Measurements from ENCODE around the gene MIA2. TPM values are rescaled to one million over a fixed set of nuclear protein-coding genes. Genes with fewer than 3 reads are reported as not detected.
"Not testable (repeated sequence)": the region's sequence is repeated elsewhere in the genome, so short reads cannot be mapped to it uniquely, and the experiment has no call there.

MIA2 gene
- total and polyA plus RNA-seq, 8 donors: 24.7 to 47.4 (median 34.4) TPM

GRCh38 chr14:39186941-39187525 lies 46.7 kb upstream of the MIA2 start:
- WGBS, 2 donors: 79 to 86% methylated on average over 4 of the region's 4 CpGs
- no peak for TF ChIP-seq CTCF (IDR thresholded peaks at IDR 0.05)
- no peaks in the 10 kb centered on the region for H3K4me1 ChIP-seq
- no peaks in the 10 kb centered on the region for H3K9me3 ChIP-seq
- FAIRE-seq (no peak), ATAC-seq (no peak), DNase-seq (no peak)
- H3K4me3 ChIP-seq: no peak overlapping the region
- no peaks in the 10 kb centered on the region for H3K27me3 ChIP-seq
- intact Hi-C loops (cut with DNase I): no loop called here
- H3K27ac ChIP-seq: no peak overlapping the region
- peaks cover 0 to 7% (median 0%) of the 10 kb centered on the region in 3 donors for H3K36me3 ChIP-seq

- Histone ChIP-seq H3K36me3 (no peaks in the 10 kb centered on the region), H3K4me1 (no peaks in the 10 kb centered on the region), H3K9me3 (no peaks in the 10 kb centered on the region), H3K4me3 (no peak overlapping the region), H3K27ac (no peak overlapping the region), H3K27me3 (no peaks in the 10 kb centered on the region)
- ATAC-seq (no peak), DNase-seq (no peak), FAIRE-seq (no peak)
- intact Hi-C loops (cut with DNase I): no loop called here
- no peak for TF ChIP-seq CTCF (IDR thresholded peaks at IDR 0.05)
- 71 to 85% methylated on average over 5 of the region's 5 CpGs for WGBS, 2 donors
Observed at GRCh38 chr14:39203659-39204606, 29.8 kb upstream of the MIA2 start.

- intact Hi-C loops (cut with DNase I); H3K36me3 ChIP-seq; DNase-seq; FAIRE-seq; H3K4me3 ChIP-seq; H3K27me3 ChIP-seq; H3K27ac ChIP-seq; ATAC-seq; H3K4me1 ChIP-seq; H3K9me3 ChIP-seq: not testable (repeated sequence)
- 74 to 78% methylated on average over 2 of the region's 2 CpGs for WGBS, 2 donors
Observed at GRCh38 chr14:39207430-39207829, 26.3 kb upstream of the MIA2 start.

- no peak overlapping the region for H3K27ac ChIP-seq
- H3K9me3 ChIP-seq: no peaks in the 10 kb centered on the region
- no peaks in the 10 kb centered on the region for H3K27me3 ChIP-seq
- no peaks in the 10 kb centered on the region for H3K4me1 ChIP-seq
- intact Hi-C loops (cut with DNase I): no loop called here
- WGBS, 2 donors: 80 to 88% methylated on average over 15 of the region's 15 CpGs
- TF ChIP-seq CTCF (IDR thresholded peaks at IDR 0.05): no peak
- H3K4me3 ChIP-seq: no peak overlapping the region
- ATAC-seq (no peak), DNase-seq (no peak), FAIRE-seq (no peak)
- no peaks in the 10 kb centered on the region for H3K36me3 ChIP-seq
Observed at GRCh38 chr14:39211109-39211741, 22.5 kb upstream of the MIA2 start.

- H3K27ac ChIP-seq: no peak overlapping the region
- H3K4me1 ChIP-seq: no peaks in the 10 kb centered on the region
- no peaks in the 10 kb centered on the region for H3K27me3 ChIP-seq
- no peak for TF ChIP-seq CTCF (IDR thresholded peaks at IDR 0.05)
- H3K36me3 ChIP-seq: no peaks in the 10 kb centered on the region
- ATAC-seq: no peak
- no peak for FAIRE-seq
- no peak for DNase-seq
- no peak overlapping the region for H3K4me3 ChIP-seq
- intact Hi-C loops (cut with DNase I): no loop called here
- H3K9me3 ChIP-seq: no peaks in the 10 kb centered on the region
- WGBS, 2 donors: 67 to 76% methylated on average over 3 of the region's 3 CpGs
Observed at GRCh38 chr14:39212034-39212433, 21.7 kb upstream of the MIA2 start.
